Mesenchymal stem cell (in vitro differentiated cells and primary cell): ENCODE measurements around the gene TREX2.

Experiments used
- DNase-seq: peaks from one replicate; pipeline ENCODE4 v3.0.0-alpha.2; 2013
- H2AFZ ChIP-seq: one replicate; pipeline ENCODE4 v1.6.1; 2013; ENCODE audit warnings: low read depth, mild to moderate bottlenecking, control low read depth, inconsistent platforms, low read length, moderate library complexity
- H2AK5ac ChIP-seq: 2 replicates; pipeline ENCODE4 v1.6.1; 2013; ENCODE audit warnings: low read length, moderate library complexity, mild to moderate bottlenecking, inconsistent platforms; ENCODE audit not compliant: severe bottlenecking
- H2BK120ac ChIP-seq: one replicate; pipeline ENCODE4 v1.6.1; 2013; ENCODE audit warnings: low read depth, mild to moderate bottlenecking, inconsistent platforms, low read length, moderate library complexity
- H2BK12ac ChIP-seq, 2 experiments: one replicate each; pipeline ENCODE4 v1.6.1; 2013; ENCODE audit warnings: inconsistent platforms in 2 of 2, low read length in 2 of 2, mild to moderate bottlenecking in 2 of 2, moderate library complexity in 2 of 2, control low read depth in 1 of 2
- H2BK15ac ChIP-seq: one replicate; pipeline ENCODE4 v1.6.1; 2013; ENCODE audit warnings: mild to moderate bottlenecking, low read depth, inconsistent platforms; ENCODE audit not compliant: poor library complexity, severe bottlenecking
- H2BK5ac ChIP-seq: 2 replicates; pipeline ENCODE4 v1.6.1; 2013; ENCODE audit warnings: low read depth, mild to moderate bottlenecking, low read length, control low read depth, inconsistent platforms; ENCODE audit not compliant: poor library complexity, severe bottlenecking
- H3K14ac ChIP-seq, 2 experiments: one replicate each; pipeline ENCODE4 v1.6.1; 2013; ENCODE audit warnings: inconsistent platforms in 2 of 2, low read length in 2 of 2, control low read depth in 1 of 2, mild to moderate bottlenecking in 1 of 2, moderate library complexity in 1 of 2
- H3K18ac ChIP-seq, 2 experiments: one replicate each; pipeline ENCODE4 v1.6.1; 2013; ENCODE audit warnings: inconsistent platforms in 2 of 2, low read length in 2 of 2, control low read depth in 1 of 2, low read depth in 1 of 2, mild to moderate bottlenecking in 1 of 2
- H3K23ac ChIP-seq, 2 experiments: one replicate each; pipeline ENCODE4 v1.6.1; 2013; ENCODE audit warnings: inconsistent platforms in 2 of 2, low read length in 2 of 2, mild to moderate bottlenecking in 2 of 2, moderate library complexity in 2 of 2, control low read depth in 1 of 2
- H3K27ac ChIP-seq: 2 replicates; pipeline ENCODE4 v1.5.1; 2013; ENCODE audit warnings: mild to moderate bottlenecking, moderate library complexity, low read length, control low read depth, inconsistent platforms; ENCODE audit not compliant: poor library complexity, severe bottlenecking
- H3K27me3 ChIP-seq, 2 experiments: 2 replicates each; pipeline versions ENCODE4 v1.6.1 to v1.7.0; 2013; ENCODE audit warnings: low read length in 2 of 2, mild to moderate bottlenecking in 2 of 2, moderate library complexity in 2 of 2, control low read depth in 1 of 2, inconsistent platforms in 1 of 2; ENCODE audit not compliant: control insufficient read depth in 1 of 2, insufficient read depth in 1 of 2
- H3K36me3 ChIP-seq, 2 experiments: 2 replicates each; pipeline versions ENCODE4 v1.6.1 to v1.7.0; 2013; ENCODE audit warnings: low read length in 2 of 2, control low read depth in 1 of 2, inconsistent platforms in 1 of 2, low read depth in 1 of 2, mild to moderate bottlenecking in 1 of 2; ENCODE audit not compliant: insufficient read depth in 2 of 2, control insufficient read depth in 1 of 2
- H3K4ac ChIP-seq, 2 experiments: one replicate each; pipeline ENCODE4 v1.6.1; 2013; ENCODE audit warnings: inconsistent platforms in 2 of 2, low read length in 2 of 2, mild to moderate bottlenecking in 2 of 2, moderate library complexity in 2 of 2, control low read depth in 1 of 2, low read depth in 1 of 2
- H3K4me1 ChIP-seq: 2 replicates; pipeline ENCODE4 v1.6.1; 2013; ENCODE audit warnings: low read depth, low read length, control low read depth; ENCODE audit not compliant: control insufficient read depth, insufficient read depth
- H3K4me2 ChIP-seq: 2 replicates; pipeline ENCODE4 v1.6.1; 2013; ENCODE audit warnings: low read length, mild to moderate bottlenecking, inconsistent platforms; ENCODE audit not compliant: poor library complexity, severe bottlenecking
- H3K4me3 ChIP-seq, 2 experiments: 2 replicates each; pipeline versions ENCODE4 v1.5.1 to v1.7.0; 2013; ENCODE audit warnings: low read length in 2 of 2, mild to moderate bottlenecking in 2 of 2, control low read depth in 1 of 2, low read depth in 1 of 2; ENCODE audit not compliant: insufficient read depth in 1 of 2
- H3K79me1 ChIP-seq: replicated peaks from 2 replicates; pipeline ENCODE4 v1.6.1; 2013; ENCODE audit warnings: mild to moderate bottlenecking, control low read depth, low read length, inconsistent platforms; ENCODE audit not compliant: poor library complexity, severe bottlenecking
- H3K9ac ChIP-seq: 2 replicates; pipeline ENCODE4 v1.7.0; 2013; ENCODE audit warnings: mild to moderate bottlenecking, low read length, moderate library complexity
- H3K9me3 ChIP-seq: 2 replicates; pipeline ENCODE4 v1.7.0; 2013; ENCODE audit warnings: mild to moderate bottlenecking, low read length; ENCODE audit not compliant: control insufficient read depth
- H4K8ac ChIP-seq: one replicate; pipeline ENCODE4 v1.6.1; 2013; ENCODE audit warnings: inconsistent platforms, mild to moderate bottlenecking, low read length, moderate library complexity
- H4K91ac ChIP-seq: one replicate; pipeline ENCODE4 v1.6.1; 2013; ENCODE audit warnings: mild to moderate bottlenecking, low read length, inconsistent platforms
- WGBS: methylation state at CpG from one replicate; pipeline ENCODE4 v1.1.7; 2013; ENCODE audit warnings: mixed read lengths; 5-methylcytosine and 5-hydroxymethylcytosine counted together

The TREX2 gene

DNA sequence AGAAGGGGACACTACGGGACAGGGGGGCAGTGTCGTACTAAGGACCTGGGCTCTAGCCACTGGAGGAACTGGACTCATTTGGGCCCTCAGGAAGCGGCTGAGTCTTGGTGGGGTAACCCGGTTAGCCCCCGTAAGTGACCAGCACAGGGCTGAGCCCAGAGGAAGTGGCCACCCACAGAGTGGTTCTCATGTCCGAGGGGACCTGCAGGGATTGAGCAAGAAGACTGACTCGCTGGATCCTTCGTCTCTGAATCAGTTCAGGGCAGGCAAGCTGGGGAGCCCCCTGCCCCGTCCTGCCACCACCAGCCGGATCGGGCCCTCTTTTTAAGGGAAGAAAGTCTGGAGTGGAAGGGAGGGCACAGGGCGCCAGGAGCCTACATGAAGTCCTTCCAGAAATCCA lies 48.2 kb upstream of the TREX2 start:
- peaks cover 0 to 6% of the 10 kb centered on the region in 2 experiments for H3K27me3 ChIP-seq

DNA sequence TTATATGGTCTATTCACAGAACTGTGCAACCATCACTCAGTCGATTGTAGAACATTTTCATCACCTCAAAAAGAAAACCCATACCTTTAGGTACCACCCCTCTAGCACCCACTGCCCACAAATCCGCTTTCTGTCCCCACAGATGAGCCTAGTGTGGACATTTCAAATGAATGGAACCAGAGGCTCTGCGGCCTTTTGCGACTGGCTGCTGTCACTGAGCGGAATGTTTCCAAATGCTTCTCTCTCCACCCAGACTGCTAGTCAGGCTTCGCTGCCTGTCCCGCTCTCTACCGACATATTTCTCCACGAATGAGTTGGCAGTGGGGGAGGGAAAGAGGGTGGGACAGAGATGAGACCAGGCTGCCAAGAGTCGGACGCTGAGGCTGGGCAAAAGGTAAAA lies 47.2 kb upstream of the TREX2 start:
- Histone ChIP-seq H2AK5ac (no peak overlapping the region), H3K4ac (no peak overlapping the region), H3K79me1 (no peaks in the 10 kb centered on the region), H4K8ac (no peak overlapping the region), H3K23ac (no peak overlapping the region), H3K14ac (no peak overlapping the region), H4K91ac (no peak overlapping the region), H2BK5ac (no peak overlapping the region), H2BK15ac (no peak overlapping the region), H3K4me2 (no peak overlapping the region), H3K9ac (no peak overlapping the region), H2BK12ac (peak overlapping the region in 1 of 2 experiments; percentile 15), H3K9me3 (no peaks in the 10 kb centered on the region), H3K18ac (no peak overlapping the region), H3K4me3 (no peak overlapping the region), H3K36me3 (no peaks in the 10 kb centered on the region), H3K4me1 (peaks cover 46% of the 10 kb centered on the region), H2AFZ (no peak overlapping the region), H3K27me3 (peaks cover 0 to 5% of the 10 kb centered on the region in 2 experiments), H2BK120ac (no peak overlapping the region), H3K27ac (no peak overlapping the region)
- 97% methylated on average over 3 of the region's 11 CpGs for WGBS
- no peak for DNase-seq

More for the DNA sequence above, 48.2 kb upstream of the TREX2 start:
- Histone ChIP-seq H3K27ac (no peak overlapping the region), H2BK5ac (no peak overlapping the region), H3K23ac (no peak overlapping the region), H3K79me1 (no peaks in the 10 kb centered on the region), H2BK15ac (no peak overlapping the region), H2AK5ac (no peak overlapping the region), H4K91ac (no peak overlapping the region), H3K9ac (peak overlapping the region; percentile 24), H2AFZ (no peak overlapping the region), H3K4me3 (peak overlapping the region in 1 of 2 experiments; percentile 51), H3K4me2 (peak overlapping the region; percentile 16), H3K4ac (no peak overlapping the region), H2BK12ac (no peak overlapping the region), H3K36me3 (no peaks in the 10 kb centered on the region), H3K18ac (peak overlapping the region in 1 of 2 experiments; percentile 21), H2BK120ac (no peak overlapping the region), H4K8ac (peak overlapping the region; percentile 29), H3K14ac (no peak overlapping the region), H3K4me1 (peaks cover 37% of the 10 kb centered on the region), H3K9me3 (no peaks in the 10 kb centered on the region)
- DNase-seq: peak; percentile 15
- WGBS: 71% methylated on average over 5 of the region's 12 CpGs

DNA sequence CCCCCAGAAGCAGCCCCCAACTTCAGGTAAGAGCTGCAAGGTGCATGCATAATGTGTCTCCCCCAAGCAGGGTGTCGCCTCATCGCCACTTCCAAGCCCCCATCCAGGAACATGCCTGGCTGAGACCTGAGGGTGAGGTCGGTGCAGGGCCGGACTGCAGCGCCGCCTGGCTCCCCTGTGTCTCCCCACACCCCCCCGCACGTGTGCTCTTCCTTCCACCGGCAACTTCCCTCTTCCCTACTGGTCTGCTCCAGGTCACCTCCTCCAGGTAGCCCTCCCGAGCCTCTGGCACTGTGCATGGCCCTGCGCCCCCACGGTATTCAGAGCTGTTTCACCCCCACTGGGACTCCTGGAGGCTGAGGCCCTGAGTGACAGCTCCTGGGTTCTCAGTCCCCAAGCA lies 46.7 kb upstream of the TREX2 start:
- Histone ChIP-seq H3K18ac (no peak overlapping the region), H2BK5ac (no peak overlapping the region), H2BK120ac (no peak overlapping the region), H3K9me3 (no peaks in the 10 kb centered on the region), H3K36me3 (no peaks in the 10 kb centered on the region), H3K4ac (peak overlapping the region in 1 of 2 experiments; percentile 7), H3K27me3 (peaks cover 0 to 2% of the 10 kb centered on the region in 2 experiments), H3K27ac (no peak overlapping the region), H3K4me2 (no peak overlapping the region), H2AFZ (no peak overlapping the region), H3K23ac (no peak overlapping the region), H3K14ac (no peak overlapping the region), H2BK12ac (peak overlapping the region; percentile 17 to 44), H2AK5ac (no peak overlapping the region), H2BK15ac (no peak overlapping the region), H3K79me1 (no peaks in the 10 kb centered on the region), H3K4me1 (peaks cover 50% of the 10 kb centered on the region), H3K9ac (no peak overlapping the region), H4K91ac (no peak overlapping the region), H4K8ac (no peak overlapping the region), H3K4me3 (no peak overlapping the region)
- WGBS: 76% methylated on average over 11 of the region's 12 CpGs
- no peak for DNase-seq

DNA sequence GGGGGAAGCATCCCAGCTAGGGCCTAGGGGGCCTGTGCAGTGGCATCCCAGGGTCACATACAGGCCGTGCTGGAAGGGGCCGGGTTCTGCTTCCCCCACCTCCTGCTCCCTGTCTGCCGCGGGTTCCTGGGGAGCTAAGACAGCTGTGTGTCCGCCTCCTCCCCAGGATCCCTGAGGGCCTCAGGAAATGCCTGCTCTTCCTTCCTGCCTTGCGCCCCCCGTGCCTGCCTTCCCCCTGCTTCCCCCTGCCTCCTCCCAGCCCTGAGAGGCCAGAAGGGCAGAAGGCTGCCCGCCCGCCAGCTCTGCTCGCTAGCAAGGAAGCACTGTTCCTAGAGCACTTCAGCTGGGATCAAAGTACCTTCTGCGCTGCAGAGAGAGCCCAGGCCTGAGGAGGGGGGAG lies 46.1 kb upstream of the TREX2 start:
- Histone ChIP-seq H2AFZ (no peak overlapping the region), H2AK5ac (no peak overlapping the region), H2BK120ac (no peak overlapping the region), H3K79me1 (no peaks in the 10 kb centered on the region), H2BK5ac (no peak overlapping the region), H3K14ac (no peak overlapping the region), H3K4me3 (no peak overlapping the region), H4K8ac (no peak overlapping the region), H3K9me3 (no peaks in the 10 kb centered on the region), H3K4me1 (peaks cover 56% of the 10 kb centered on the region), H2BK12ac (peak overlapping the region in 1 of 2 experiments; percentile 98), H3K9ac (no peak overlapping the region), H3K23ac (no peak overlapping the region), H2BK15ac (no peak overlapping the region), H3K4ac (peak overlapping the region; percentile 64 to 80), H3K36me3 (no peaks in the 10 kb centered on the region), H3K4me2 (no peak overlapping the region), H3K27ac (peak overlapping the region; percentile 24), H4K91ac (peak overlapping the region; percentile 93), H3K18ac (peak overlapping the region; percentile 28 to 88), H3K27me3 (peaks cover 0 to 2% of the 10 kb centered on the region in 2 experiments)
- DNase-seq: no peak
- WGBS: 5% methylated on average over 5 of the region's 11 CpGs
